H1 (cell line): ENCODE measurements around the gene ABHD1. TPM values are rescaled to one million over a fixed set of nuclear protein-coding genes. Genes with fewer than 3 reads are reported as not detected.

Experiments
- CTCF ChIA-PET: fragments of 300-600 bp; sonication (Branson Sonifier 250); formaldehyde crosslinking; loops from one replicate; lab custom pipeline; 2021; ENCODE audit not compliant: partially characterized antibody; lab: Charles Lee
- POLR2A ChIA-PET: fragments of 300-600 bp; sonication (Branson Sonifier 250); formaldehyde crosslinking; loops from one replicate; lab custom pipeline; 2021; ENCODE audit warnings: inconsistent platforms; ENCODE audit not compliant: partially characterized antibody; lab: Charles Lee
- DNase-seq, 2 experiments: peaks; one replicate each; pipeline versions ENCODE4 v3.0.0 to v3.0.0-alpha.2; 2010 to 2022; ENCODE audit warnings: low spot score in 2 of 2, low read depth in 1 of 2, mixed read lengths in 1 of 2
- FAIRE-seq: peaks from 2 replicates; lab custom pipeline; 2011; peaks lifted over from hg19 to GRCh38; lab: Jason Lieb, UNC
- H2AFZ ChIP-seq: 2 replicates; pipeline ENCODE4 v1.8.1; 2012; ENCODE audit warnings: low read length, inconsistent platforms
- H2AK5ac ChIP-seq: 2 replicates; pipeline ENCODE4 v1.6.1; 2013; ENCODE audit warnings: low read depth, low read length
- H2BK120ac ChIP-seq: replicated peaks from 2 replicates; pipeline ENCODE3; 2013; ENCODE audit warnings: low read depth, low read length, inconsistent platforms
- H2BK12ac ChIP-seq: 2 replicates; pipeline ENCODE4 v1.6.1; 2013; ENCODE audit warnings: low read depth, low read length
- H2BK15ac ChIP-seq: 2 replicates; pipeline ENCODE4 v1.6.1; 2013; ENCODE audit warnings: low read length
- H2BK20ac ChIP-seq: 2 replicates; pipeline ENCODE4 v1.6.1; 2013; ENCODE audit warnings: low read length
- H2BK5ac ChIP-seq: 2 replicates; pipeline ENCODE4 v1.6.1; 2013; ENCODE audit warnings: low read depth, low read length
- H3K14ac ChIP-seq: 2 replicates; pipeline ENCODE4 v1.6.1; 2013; ENCODE audit warnings: inconsistent platforms; ENCODE audit not compliant: insufficient read length
- H3K18ac ChIP-seq: 2 replicates; pipeline ENCODE4 v1.6.1; 2013; ENCODE audit warnings: low read length; ENCODE audit errors: extremely low read depth
- H3K23ac ChIP-seq: 2 replicates; pipeline ENCODE4 v1.6.1; 2013; ENCODE audit warnings: inconsistent platforms; ENCODE audit not compliant: insufficient read length
- H3K23me2 ChIP-seq: 2 replicates; pipeline ENCODE4 v1.6.1; 2013; ENCODE audit warnings: low read depth, low read length
- H3K27ac ChIP-seq: 2 replicates; pipeline ENCODE4 v1.6.1; 2011; ENCODE audit warnings: low read depth, low read length, inconsistent platforms
- H3K27me3 ChIP-seq, 4 experiments: replicated peaks in 1 of 4; 1 replicate in 1 of 4; 2 replicates in 3 of 4; pipeline versions ENCODE4 v1.6.1 to v1.8.1; 2011 to 2013; ENCODE audit warnings: low read length in 3 of 4, mild to moderate bottlenecking in 3 of 4, inconsistent platforms in 2 of 4, mixed read lengths in 2 of 4, moderate library complexity in 1 of 4; ENCODE audit not compliant: control insufficient read depth in 3 of 4, insufficient read depth in 3 of 4; ENCODE audit errors: extremely low read depth in 1 of 4
- H3K36me3 ChIP-seq, 4 experiments: 2 replicates each; pipeline versions ENCODE4 v1.6.1 to v1.8.1; 2011 to 2013; ENCODE audit warnings: mild to moderate bottlenecking in 4 of 4, low read length in 3 of 4, moderate library complexity in 2 of 4, control low read depth in 1 of 4, inconsistent platforms in 1 of 4; ENCODE audit not compliant: insufficient read depth in 4 of 4, control insufficient read depth in 2 of 4
- H3K4ac ChIP-seq: replicated peaks from 2 replicates; pipeline ENCODE3; 2013; ENCODE audit warnings: low read length, low read depth, mixed read lengths, inconsistent platforms; ENCODE audit not compliant: insufficient read length
- H3K4me1 ChIP-seq, 4 experiments: replicated peaks in 1 of 4; 1 replicate in 1 of 4; 2 replicates in 3 of 4; pipeline versions ENCODE4 v1.6.1 to v1.8.1; 2011 to 2013; ENCODE audit warnings: low read length in 3 of 4, inconsistent platforms in 2 of 4, mixed read lengths in 1 of 4; ENCODE audit not compliant: insufficient read depth in 4 of 4, control insufficient read depth in 3 of 4
- H3K4me2 ChIP-seq, 2 experiments: 2 replicates each; pipeline versions ENCODE4 v1.6.1 to v1.8.1; 2011 to 2013; ENCODE audit warnings: low read depth in 2 of 2, low read length in 2 of 2, control low read depth in 1 of 2, inconsistent platforms in 1 of 2, mild to moderate bottlenecking in 1 of 2; ENCODE audit not compliant: insufficient read depth in 1 of 2
- H3K4me3 ChIP-seq, 4 experiments: fragments of 200-600, 300-600 bp in 1 of 4; sonication (generic), shearing (Covaris generic), sonication (Bioruptor Twin) in 1 of 4; 2 replicates each; pipeline versions ENCODE4 v1.5.1 to v1.8.1; 2011 to 2016; ENCODE audit warnings: low read length in 4 of 4, low read depth in 3 of 4, control low read depth in 2 of 4, inconsistent platforms in 2 of 4, mild to moderate bottlenecking in 2 of 4, mixed read lengths in 1 of 4, moderate library complexity in 1 of 4; ENCODE audit not compliant: insufficient read depth in 2 of 4; ENCODE audit errors: extremely low read depth in 1 of 4
- H3K56ac ChIP-seq: replicated peaks from 2 replicates; pipeline ENCODE3; 2013; ENCODE audit warnings: low read depth, mild to moderate bottlenecking, mixed read lengths, low read length, inconsistent platforms; ENCODE audit not compliant: insufficient read length
- H3K79me1 ChIP-seq: 2 replicates; pipeline ENCODE4 v1.6.1; 2013; ENCODE audit warnings: low read depth, low read length, control low read depth
- H3K79me2 ChIP-seq, 2 experiments: 2 replicates each; pipeline versions ENCODE4 v1.6.1 to v1.8.1; 2012 to 2013; ENCODE audit warnings: low read length in 2 of 2, mild to moderate bottlenecking in 2 of 2, inconsistent platforms in 1 of 2; ENCODE audit not compliant: insufficient read depth in 2 of 2, control insufficient read depth in 1 of 2
- H3K9ac ChIP-seq, 4 experiments: replicated peaks in 1 of 4; 1 replicate in 1 of 4; 2 replicates in 3 of 4; pipeline versions ENCODE4 v1.6.1 to v1.8.1; 2011 to 2013; ENCODE audit warnings: low read depth in 3 of 4, low read length in 3 of 4, control low read depth in 2 of 4, mild to moderate bottlenecking in 2 of 4, moderate library complexity in 2 of 4, inconsistent platforms in 1 of 4; ENCODE audit errors: extremely low read depth in 1 of 4
- H3K9me3 ChIP-seq, 2 experiments: 2 replicates each; pipeline versions ENCODE4 v1.6.1 to v1.8.1; 2012 to 2013; ENCODE audit warnings: mild to moderate bottlenecking in 2 of 2, moderate library complexity in 2 of 2, control low read depth in 1 of 2, inconsistent platforms in 1 of 2, low read depth in 1 of 2, low read length in 1 of 2, mixed read lengths in 1 of 2; ENCODE audit not compliant: insufficient read depth in 2 of 2
- H4K20me1 ChIP-seq, 2 experiments: replicated peaks in 1 of 2; 2 replicates each; pipeline versions ENCODE3 to v1.8.1; 2011 to 2013; ENCODE audit warnings: inconsistent platforms in 2 of 2, low read length in 2 of 2, mild to moderate bottlenecking in 1 of 2; ENCODE audit not compliant: insufficient read depth in 2 of 2, control insufficient read depth in 1 of 2
- H4K5ac ChIP-seq: 2 replicates; pipeline ENCODE4 v1.6.1; 2013; ENCODE audit warnings: low read length, low read depth, mixed read lengths, inconsistent platforms; ENCODE audit not compliant: insufficient read length
- H4K8ac ChIP-seq: 2 replicates; pipeline ENCODE4 v1.8.0; 2013; ENCODE audit warnings: mild to moderate bottlenecking, moderate library complexity, low read length, inconsistent platforms; ENCODE audit not compliant: insufficient read depth; ENCODE audit errors: extremely low read depth
- H4K91ac ChIP-seq: replicated peaks from 2 replicates; pipeline ENCODE3; 2013; ENCODE audit warnings: low read length, mixed read lengths, inconsistent platforms; ENCODE audit not compliant: insufficient read length
- BCL11A ChIP-seq, 2 experiments: IDR thresholded peaks; one replicate each; pipeline ENCODE4 v1.6.1; 2011; ENCODE audit warnings: low read depth in 2 of 2, low read length in 2 of 2, mild to moderate bottlenecking in 2 of 2
- CHD1 ChIP-seq: IDR thresholded peaks from 2 replicates; pipeline ENCODE4 v1.6.1; 2012; ENCODE audit warnings: low read depth, low read length, improper control_type of control experiment
- EZH2 ChIP-seq: fragments of 200-600 bp; sonication (generic); IDR thresholded peaks from 2 replicates; pipeline ENCODE4 v1.7.1; 2012; ENCODE audit warnings: low read depth, mild to moderate bottlenecking, moderate library complexity, low read length, inconsistent platforms; ENCODE audit not compliant: severe bottlenecking
- SAP30 ChIP-seq: fragments of 300-600 bp; sonication (generic); IDR thresholded peaks from 2 replicates; pipeline ENCODE4 v1.7.1; 2012; ENCODE audit warnings: low read length, moderate library complexity, mild to moderate bottlenecking, inconsistent platforms; ENCODE audit not compliant: insufficient read depth, insufficient replicate concordance
- TAF1 ChIP-seq: IDR thresholded peaks from 2 replicates; pipeline ENCODE4 v1.6.1; 2011; ENCODE audit warnings: mild to moderate bottlenecking, low read depth, low read length
- TCF12 ChIP-seq: IDR thresholded peaks from 2 replicates; pipeline ENCODE4 v1.6.1; 2011; ENCODE audit warnings: low read depth, mild to moderate bottlenecking, low read length
- TEAD4 ChIP-seq: IDR thresholded peaks from 2 replicates; pipeline ENCODE4 v1.6.1; 2012; ENCODE audit warnings: low read depth, low read length, inconsistent platforms, mixed read lengths
- WGBS, 2 experiments: shearing (Covaris generic) in 1 of 2; methylation state at CpG; one replicate each; pipeline versions ENCODE4 v1.1.6 to v1.1.7; 2013 to 2015; ENCODE audit warnings: low lambda C conversion rate in 2 of 2, mixed read lengths in 2 of 2, inconsistent platforms in 1 of 2, low coverage in 1 of 2, missing lambda C conversion rate in 1 of 2; ENCODE audit not compliant: insufficient replicate concordance in 2 of 2, insufficient coverage in 1 of 2, insufficient read length in 1 of 2; ENCODE audit errors: extremely low coverage in 1 of 2, missing lambda C conversion rate in 1 of 2; 5-methylcytosine and 5-hydroxymethylcytosine counted together
- polyA plus RNA-seq, 7 experiments: library from polyadenylated mRNA; depleted of rRNA in 3 of 7; stranded (reverse) in 5 of 7; unstranded in 2 of 7; fragments of >200 nt in 5 of 7; fragments of 200-250 nt in 2 of 7; gene quantifications; 1 replicate in 5 of 7; 2 replicates in 1 of 7; 4 replicates in 1 of 7; pipeline versions ENCODE4 v1.2.1 to v1.2.3, GENCODE V29; 2011 to 2013; ENCODE audit warnings: missing spikeins in 2 of 7, mixed read lengths in 2 of 7
- total RNA-seq: library from RNA; stranded (reverse); fragmentation: NEBNext Ultra II Directional; extraction: Animal tissue kit (Norgen Biotek cat#: 25700); gene quantifications from 2 replicates; pipeline ENCODE4 v1.2.1, GENCODE V29; 2021

The ABHD1 gene
- total and polyA plus RNA-seq, 2 of the 8 experiments (the other 6 are each of a cell fraction or from before 2014, with no cell fraction given) = 0.20 to 1.1 TPM

GRCh38 chr2:27117995-27118524, 5.6 kb upstream of the ABHD1 start:
- POLR2A ChIA-PET = interaction anchor here (0.6 to 1.5 kb wide), 7 partner anchors 8 to 63 kb away, joined by 3 to 5 read pairs (median 4); partner anchors contain the start of gene PREB
- 53% methylated on average over 10 of the region's 14 CpGs; no CpG with 5 or more reads in 1 of the 2 experiments for WGBS, 2 experiments

More at GRCh38 chr2:27117995-27118524, 5.6 kb upstream of the ABHD1 start:
- peak overlapping the region; percentile 86; the same call in 1 of the 2 replicates for H2AFZ ChIP-seq
- no peak overlapping the region for H2BK12ac ChIP-seq
- H2BK15ac ChIP-seq = no peak overlapping the region
- no peak overlapping the region for H2BK120ac ChIP-seq
- H3K9ac ChIP-seq = no peak overlapping the region
- no peak overlapping the region for H3K23ac ChIP-seq
- peak overlapping the region; percentile 51; the same call in 1 of the 2 replicates for H3K18ac ChIP-seq
- peaks cover 0 to 12% (median 7%) of the 10 kb centered on the region in 4 experiments; a peak in 5 of 7 replicates for H3K4me1 ChIP-seq
- no peak overlapping the region for H2AK5ac ChIP-seq
- no peak overlapping the region for H2BK20ac ChIP-seq
- H4K5ac ChIP-seq = no peak overlapping the region
- no peak overlapping the region for H3K56ac ChIP-seq
- H3K79me1 ChIP-seq = no peaks in the 10 kb centered on the region
- H3K27ac ChIP-seq = no peak overlapping the region
- TF ChIP-seq EZH2 (no peak), TAF1 (no peak), TEAD4 (no peak), BCL11A (IDR thresholded peaks at IDR 0.05; ENCODE audit: low read depth in 2 of 2, low read length in 2 of 2) (no peak), SAP30 (no peak), CHD1 (no peak), TCF12 (no peak)
- peak overlapping the region; percentile 94 to 98 for H3K4me2 ChIP-seq
- peaks cover 8 to 56% (median 42%) of the 10 kb centered on the region in 4 experiments for H3K27me3 ChIP-seq
- no peaks in the 10 kb centered on the region for H3K36me3 ChIP-seq
- H3K4me3 ChIP-seq = peak overlapping the region; percentile 40 to 68 (median 52)
- no peak overlapping the region for H2BK5ac ChIP-seq
- H3K79me2 ChIP-seq = no peaks in the 10 kb centered on the region
- H4K91ac ChIP-seq = no peak overlapping the region
- no peaks in the 10 kb centered on the region for H4K20me1 ChIP-seq
- no peaks in the 10 kb centered on the region for H3K9me3 ChIP-seq
- peaks cover 10% of the 10 kb centered on the region for H3K23me2 ChIP-seq
- no peak overlapping the region for H3K14ac ChIP-seq
- FAIRE-seq = no peak
- H4K8ac ChIP-seq = peak overlapping the region; percentile 88; the same call in 1 of the 2 replicates
- DNase-seq = no peak
- no peak overlapping the region for H3K4ac ChIP-seq
- CTCF ChIA-PET = interaction anchor here (0.7 to 1.2 kb wide), 4 partner anchors 8 to 52 kb away, joined by 3 to 6 read pairs (median 4); no protein-coding TSS in a partner anchor
